GM12872 (cell line): ENCODE measurements around the gene FAM20C.

Experiments
- TF ChIP-seq, protein P1 (sequence below): IDR thresholded peaks from 3 replicates; pipeline ENCODE4 v1.5.1; 2011; ENCODE audit warnings: low read depth, mild to moderate bottlenecking, low read length, moderate library complexity; ENCODE audit not compliant: insufficient read depth

Gene FAM20C

DNA sequence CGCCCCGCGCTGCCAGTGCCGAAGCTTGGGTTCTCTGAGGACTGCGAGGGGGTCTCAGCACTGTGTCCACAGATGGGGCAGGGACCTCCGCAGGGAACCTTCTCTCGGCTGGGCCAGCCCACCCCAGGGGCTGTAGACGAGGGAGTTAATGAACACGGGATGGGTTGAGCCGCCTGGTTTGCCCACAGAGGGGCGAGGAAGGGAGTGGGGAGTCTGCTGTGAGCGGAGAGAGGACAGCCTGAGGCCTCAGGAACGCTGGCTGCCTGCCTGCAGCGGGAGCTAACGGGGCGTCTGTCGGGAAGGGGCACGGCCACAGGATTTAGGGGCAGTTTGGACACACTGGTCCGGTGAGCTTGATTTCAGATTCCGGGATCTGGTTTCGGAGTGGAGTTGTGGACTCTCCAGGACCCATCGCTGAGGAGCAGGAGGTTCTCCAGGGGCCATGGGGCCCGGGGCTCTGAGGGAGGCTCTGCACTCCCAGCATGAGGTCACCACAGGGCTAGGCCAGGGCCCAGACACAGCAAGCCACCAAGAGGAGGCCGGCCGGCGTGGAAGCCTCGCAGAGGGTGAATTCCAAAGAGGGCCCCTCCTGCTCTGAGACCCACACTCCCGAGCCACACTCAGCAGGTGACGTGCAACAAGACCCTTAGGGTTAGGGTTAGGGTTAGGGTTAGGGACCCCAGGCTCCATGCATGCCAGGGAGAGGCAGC lies 19.0 kb upstream of the FAM20C start:
- TF ChIP-seq, protein P1, sequence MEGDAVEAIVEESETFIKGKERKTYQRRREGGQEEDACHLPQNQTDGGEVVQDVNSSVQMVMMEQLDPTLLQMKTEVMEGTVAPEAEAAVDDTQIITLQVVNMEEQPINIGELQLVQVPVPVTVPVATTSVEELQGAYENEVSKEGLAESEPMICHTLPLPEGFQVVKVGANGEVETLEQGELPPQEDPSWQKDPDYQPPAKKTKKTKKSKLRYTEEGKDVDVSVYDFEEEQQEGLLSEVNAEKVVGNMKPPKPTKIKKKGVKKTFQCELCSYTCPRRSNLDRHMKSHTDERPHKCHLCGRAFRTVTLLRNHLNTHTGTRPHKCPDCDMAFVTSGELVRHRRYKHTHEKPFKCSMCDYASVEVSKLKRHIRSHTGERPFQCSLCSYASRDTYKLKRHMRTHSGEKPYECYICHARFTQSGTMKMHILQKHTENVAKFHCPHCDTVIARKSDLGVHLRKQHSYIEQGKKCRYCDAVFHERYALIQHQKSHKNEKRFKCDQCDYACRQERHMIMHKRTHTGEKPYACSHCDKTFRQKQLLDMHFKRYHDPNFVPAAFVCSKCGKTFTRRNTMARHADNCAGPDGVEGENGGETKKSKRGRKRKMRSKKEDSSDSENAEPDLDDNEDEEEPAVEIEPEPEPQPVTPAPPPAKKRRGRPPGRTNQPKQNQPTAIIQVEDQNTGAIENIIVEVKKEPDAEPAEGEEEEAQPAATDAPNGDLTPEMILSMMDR = no peak

DNA sequence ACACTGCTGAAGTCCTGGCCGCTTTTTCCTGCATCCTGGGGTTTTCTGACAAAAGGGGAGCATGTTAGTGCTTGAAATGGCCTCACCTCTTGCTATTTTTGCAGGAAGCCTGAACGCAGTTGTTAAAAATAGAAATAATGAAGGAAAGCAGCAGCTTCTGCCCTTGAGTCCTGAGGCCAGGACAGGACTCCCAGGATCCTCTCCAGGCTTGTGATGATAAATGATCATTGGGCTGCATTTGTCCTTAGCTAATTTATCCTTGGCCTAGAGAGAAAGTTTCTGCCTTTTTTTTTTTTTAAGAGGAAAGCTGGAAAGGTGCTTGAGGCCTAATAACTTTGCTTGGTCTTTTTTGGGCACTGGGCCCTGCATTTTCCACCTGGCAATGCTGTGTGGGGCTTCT lies 17.7 kb upstream of the FAM20C start:
- TF ChIP-seq, protein P1 = no peak

DNA sequence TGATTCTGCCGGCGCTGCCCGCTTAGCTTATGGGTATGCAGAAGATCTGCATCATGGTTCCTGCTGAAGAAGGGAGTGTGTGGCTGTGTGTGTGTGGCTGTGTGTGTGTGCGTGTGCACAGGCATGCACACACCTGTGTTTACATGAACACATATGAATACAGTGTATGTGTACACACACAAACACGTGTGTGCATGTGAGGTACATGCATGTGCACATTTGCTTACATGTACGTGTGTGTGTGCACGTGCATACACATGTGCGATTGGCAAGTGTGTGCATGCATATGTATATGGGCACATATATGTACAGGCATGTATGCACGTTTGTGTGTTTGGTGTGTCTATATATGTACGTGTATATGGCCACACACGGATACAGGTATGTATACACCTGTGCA lies 16.4 kb upstream of the FAM20C start:
- TF ChIP-seq, protein P1 = no peak

DNA sequence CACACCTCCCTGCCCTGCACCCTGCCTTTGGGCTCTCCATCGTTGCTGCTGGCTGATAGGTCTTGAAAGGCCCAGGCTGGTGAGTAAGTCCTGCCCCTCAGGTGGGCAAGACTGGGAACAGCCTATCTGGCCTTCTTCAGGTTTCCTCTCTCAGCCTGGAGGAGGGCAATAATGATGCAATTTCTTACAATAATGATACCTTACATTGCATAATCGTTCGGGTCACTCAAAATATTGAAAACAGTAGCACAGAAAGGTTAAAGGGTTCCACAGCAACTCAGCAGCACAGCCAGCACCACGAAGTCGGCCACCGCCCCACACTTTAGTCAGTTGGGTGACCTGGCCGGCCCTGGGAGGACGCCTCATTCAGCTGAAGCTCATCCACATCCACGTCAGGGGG lies 16.0 kb upstream of the FAM20C start:
- TF ChIP-seq, protein P1 = no peak

DNA sequence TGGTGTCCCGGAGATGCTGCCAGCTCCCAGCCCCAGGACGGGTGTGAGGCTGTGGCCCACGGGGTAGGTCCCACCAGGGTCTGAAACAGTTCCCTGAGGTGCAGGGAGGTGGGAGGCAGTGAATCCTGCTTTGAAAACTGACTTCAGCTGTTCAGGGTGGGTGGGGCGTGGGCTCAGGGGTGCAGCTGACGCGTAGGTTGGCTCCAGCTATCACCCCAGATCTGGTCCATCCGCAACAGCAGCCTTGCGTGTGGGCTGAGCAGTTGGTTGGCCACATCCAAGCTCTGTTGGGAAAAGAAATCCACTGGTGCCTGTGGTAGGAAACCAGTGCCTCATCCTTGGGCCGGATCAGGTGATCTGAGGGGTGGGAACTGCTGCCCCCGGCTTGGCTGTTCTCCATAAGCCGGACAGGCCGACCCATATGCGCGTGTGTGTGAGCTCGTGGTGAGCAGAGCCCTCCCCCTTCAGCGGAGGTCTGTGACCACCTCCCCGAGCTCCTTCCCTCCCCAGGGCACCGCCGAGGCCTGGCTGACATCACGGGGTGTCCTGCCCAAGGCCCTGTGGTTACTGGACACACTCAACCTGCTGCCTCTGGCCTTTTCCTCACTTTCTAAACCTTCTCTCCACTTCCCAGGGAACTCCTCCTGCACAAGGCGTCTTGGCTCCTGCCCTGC lies 15.4 kb upstream of the FAM20C start:
- TF ChIP-seq, protein P1 = no peak

DNA sequence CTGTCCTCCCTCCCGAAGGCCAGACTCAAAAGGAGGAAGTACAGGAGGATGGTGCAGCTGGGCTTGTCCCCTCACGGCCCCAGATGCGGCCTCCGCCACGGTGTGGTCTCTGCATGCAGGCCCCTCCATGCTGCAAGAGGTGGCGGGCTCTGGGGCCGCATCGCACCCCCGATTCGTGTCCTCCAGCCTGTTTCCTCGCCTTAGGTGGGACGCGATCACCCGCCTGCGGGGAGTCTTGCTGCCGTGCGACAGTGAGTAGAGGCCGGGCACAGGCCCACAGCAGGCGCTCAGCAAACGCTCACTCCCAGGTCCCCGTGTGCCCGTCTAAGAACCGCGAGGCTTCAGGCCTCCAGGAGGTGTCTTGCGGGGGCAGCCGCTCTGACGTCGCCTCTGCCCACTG lies 13.9 kb upstream of the FAM20C start:
- TF ChIP-seq, protein P1 = no peak

DNA sequence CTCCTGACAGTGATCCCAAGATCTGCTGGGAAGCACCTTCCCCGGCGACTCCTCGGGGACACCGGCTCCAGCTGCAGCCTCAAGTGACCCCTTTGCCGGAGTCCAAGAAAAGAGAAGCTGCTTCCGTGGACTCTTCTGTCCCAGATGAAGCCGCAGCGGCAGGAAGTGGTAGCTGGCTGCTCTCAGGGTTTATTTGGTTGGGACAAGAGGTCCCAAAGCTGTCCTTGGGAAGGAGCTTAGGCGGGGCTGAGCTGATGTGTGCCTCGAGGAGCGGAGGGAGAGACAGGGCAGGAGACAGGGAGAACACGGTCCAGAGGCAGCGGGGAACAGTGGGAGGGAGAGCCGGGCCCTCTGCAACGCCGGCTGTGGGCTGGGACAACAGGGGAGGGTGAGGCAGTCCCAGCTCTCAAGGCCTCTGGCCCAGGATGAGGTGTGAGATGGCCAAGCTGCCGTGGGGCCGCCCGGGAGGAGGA lies 13.1 kb upstream of the FAM20C start:
- TF ChIP-seq, protein P1 = no peak
